HepG2 (cell line): ENCODE data around the gene FCHO1. TPM values are rescaled to one million over a fixed set of nuclear protein-coding genes. Genes with fewer than 3 reads are reported as not detected.

Source experiments
- ATAC-seq: fragments of 200-7000 bp; cut with Tn5 transposase; 3 replicates; pipeline ENCODE4 v1.9.1; 2020; ENCODE audit warnings: mild to moderate bottlenecking, moderate library complexity
- BruUV-seq: library from RNA; stranded (reverse); fragments of 400-500 nt; replicated peaks from 2 replicates; lab custom pipeline; 2021; lab: Mats Ljungman, UMichigan
- CTCF ChIA-PET: fragments of 300-600 bp; formaldehyde crosslinking; extraction: SDS; loops from one replicate; lab custom pipeline; 2021; ENCODE audit warnings: low total read pairs, inconsistent platforms, low intra/inter-chr PET ratio; lab: Yijun Ruan, JAX
- POLR2A ChIA-PET: fragments of 350-600 bp; sonication (Branson Sonifier 250); formaldehyde crosslinking; loops from one replicate; lab custom pipeline; 2020; ENCODE audit warnings: antibody characterized with exemption, inconsistent platforms; lab: Yijun Ruan, JAX
- DNase-seq: peaks from one replicate; pipeline ENCODE4 v3.0.0-alpha.2; 2015; ENCODE audit warnings: low spot score
- FAIRE-seq: peaks from 3 replicates; lab custom pipeline; 2011; peaks lifted over from hg19 to GRCh38; lab: Jason Lieb, UNC
- H2AFZ ChIP-seq: one replicate; pipeline ENCODE4 v1.6.1; 2011; ENCODE audit warnings: low read length, inconsistent platforms
- H3K27ac ChIP-seq: fragments of 300-600 bp; 3 replicates; pipeline ENCODE4 v1.8.0; 2011; ENCODE audit warnings: mixed run types, mild to moderate bottlenecking, mixed read lengths, low read length, inconsistent platforms; ENCODE audit not compliant: insufficient read depth; ENCODE audit errors: extremely low read length
- H3K27me3 ChIP-seq, 2 experiments: fragments of 200-600 bp in 1 of 2; 2 replicates in 1 of 2; 3 replicates in 1 of 2; pipeline versions ENCODE4 v1.6.0 to v1.8.0; 2011; ENCODE audit warnings: low read length in 2 of 2, mild to moderate bottlenecking in 2 of 2, moderate library complexity in 2 of 2, inconsistent platforms in 1 of 2; ENCODE audit not compliant: insufficient read depth in 2 of 2, control insufficient read depth in 1 of 2
- H3K36me3 ChIP-seq, 2 experiments: fragments of 200-600 bp in 1 of 2; replicated peaks in 1 of 2; 2 replicates in 1 of 2; 3 replicates in 1 of 2; pipeline versions ENCODE4 v1.5.1 to v1.8.0; 2011; ENCODE audit warnings: low read length in 2 of 2, inconsistent platforms in 1 of 2; ENCODE audit not compliant: insufficient read depth in 2 of 2, control insufficient read depth in 1 of 2
- H3K4me1 ChIP-seq: 2 replicates; pipeline ENCODE4 v1.5.1; 2012; ENCODE audit warnings: low read length, inconsistent platforms; ENCODE audit not compliant: insufficient read depth
- H3K4me2 ChIP-seq: 2 replicates; pipeline ENCODE4 v1.6.0; 2011; ENCODE audit warnings: low read depth, low read length, inconsistent platforms
- H3K4me3 ChIP-seq, 3 experiments: fragments of 200-600 bp in 1 of 3; sonication (generic), shearing (Covaris generic) in 1 of 3; replicated peaks in 1 of 3; 2 replicates each; pipeline ENCODE4 v1.5.1; 2011 to 2016; ENCODE audit warnings: low read length in 3 of 3, inconsistent platforms in 2 of 3, low read depth in 2 of 3, mild to moderate bottlenecking in 2 of 3, control low read depth in 1 of 3, mixed read lengths in 1 of 3; ENCODE audit not compliant: insufficient read depth in 1 of 3
- H3K79me2 ChIP-seq: one replicate; pipeline ENCODE4 v1.6.1; 2011; ENCODE audit warnings: low read length, inconsistent platforms; ENCODE audit not compliant: insufficient read depth
- H3K9ac ChIP-seq: 2 replicates; pipeline ENCODE4 v1.6.0; 2011; ENCODE audit warnings: mild to moderate bottlenecking, low read depth, low read length, inconsistent platforms; ENCODE audit not compliant: insufficient read depth
- H3K9me3 ChIP-seq: 2 replicates; pipeline ENCODE4 v1.5.1; 2012; ENCODE audit warnings: mild to moderate bottlenecking, low read length
- H4K20me1 ChIP-seq: 2 replicates; pipeline ENCODE4 v1.6.0; 2011; ENCODE audit warnings: inconsistent platforms, mild to moderate bottlenecking, low read length, moderate library complexity; ENCODE audit not compliant: insufficient read depth
- CREM ChIP-seq, 2 experiments: sonication (generic) in 1 of 2; formaldehyde crosslinking in 1 of 2; IDR thresholded peaks; 2 replicates each; pipeline versions ENCODE4 v1.4.0 to v1.6.1; 2016 to 2020; ENCODE audit warnings: antibody characterized with exemption in 1 of 2, mild to moderate bottlenecking in 1 of 2, missing genetic modification reagents in 1 of 2
- FOXC1 ChIP-seq: sonication (generic); formaldehyde crosslinking; IDR thresholded peaks from 2 replicates; pipeline ENCODE4 v1.8.0; 2022; ENCODE audit warnings: mild to moderate bottlenecking, missing genetic modification reagents, borderline replicate concordance
- HNRNPH1 ChIP-seq: fragments of 200-400 bp; formaldehyde crosslinking; optimal IDR thresholded peaks from 2 replicates; pipeline ENCODE3; 2017; ENCODE audit warnings: mild to moderate bottlenecking, low read depth, low read length
- MAFK ChIP-seq, 2 experiments: IDR thresholded peaks in 1 of 2; conservative IDR thresholded peaks in 1 of 2; 2 replicates each; pipeline ENCODE4 v1.6.1; 2011; ENCODE audit warnings: improper control_type of control experiment in 2 of 2, low read length in 2 of 2
- ZNF383 ChIP-seq: sonication (generic); formaldehyde crosslinking; IDR thresholded peaks from 2 replicates; pipeline ENCODE4 v1.4.0; 2020; ENCODE audit warnings: missing genetic modification reagents, mild to moderate bottlenecking, borderline replicate concordance
- WGBS: methylation state at CpG from one replicate; pipeline ENCODE4 v1.1.6; 2017; ENCODE audit warnings: low lambda C conversion rate; 5-methylcytosine and 5-hydroxymethylcytosine counted together
- in situ Hi-C: cut with HindIII; loops from 2 replicates; pipeline ENCODE4 v1.10.0; 2017; ENCODE audit warnings: low pct_unique_long_range_greater_than_20kb; ENCODE audit not compliant: extremely low pct_ligation_motif_present
- intact Hi-C: fragments of 100-400 bp; cut with micrococcal nuclease; formaldehyde crosslinking; loops from one replicate; pipeline ENCODE4 v1.10.0; 2022; ENCODE audit not compliant: unreplicated experiment
- polyA plus RNA-seq, 8 experiments: library from polyadenylated mRNA; depleted of rRNA in 3 of 8; stranded (reverse) in 7 of 8; unstranded in 1 of 8; fragments of >200 nt; fragmentation: Illumina TruSeq in 4 of 8; extraction: Trizol in 4 of 8; gene quantifications; 2 replicates each; pipeline versions ENCODE4 v1.2.1 to v1.2.3, GENCODE V29; 2011 to 2016; ENCODE audit warnings: low read depth in 4 of 8, missing spikeins in 1 of 8, mixed read lengths in 1 of 8; ENCODE audit not compliant: insufficient read depth in 1 of 8
- total RNA-seq, 5 experiments: library from RNA; depleted of rRNA; stranded (reverse); fragments of >200 nt; fragmentation: Illumina TruSeq; extraction: Trizol; gene quantifications; 2 replicates each; pipeline ENCODE4 v1.2.3, GENCODE V29; 2016; ENCODE audit warnings: low read depth in 1 of 5
- TF ChIP-seq, protein P1 (sequence below): sonication (generic); formaldehyde crosslinking; conservative IDR thresholded peaks from 2 replicates; pipeline ENCODE4 v1.4.0; 2020; ENCODE audit warnings: missing genetic modification reagents

FCHO1 gene
- total and polyA plus RNA-seq, 2 of the 13 experiments (the other 11 are each of a cell fraction or from before 2014, with no cell fraction given), result 1.3 to 3.1 TPM

DNA sequence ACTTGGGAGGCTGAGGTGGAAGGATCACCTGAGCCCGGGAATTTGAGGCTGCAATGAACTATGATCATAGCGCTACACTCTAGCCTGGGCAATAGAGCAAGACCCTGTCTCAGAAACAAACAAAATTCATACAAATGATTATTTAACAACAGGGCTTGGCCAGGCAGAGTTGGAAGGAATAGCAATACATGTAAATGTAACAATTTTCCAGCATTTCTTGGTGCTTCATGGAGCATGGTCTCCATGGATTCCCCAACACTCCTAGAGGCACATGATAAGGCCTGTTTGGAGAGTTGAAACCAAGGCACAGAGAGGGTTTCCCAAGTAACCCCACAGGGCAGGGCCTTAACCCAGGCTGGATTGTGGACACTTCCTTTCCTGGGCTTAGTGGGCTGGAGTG is 59.8 kb downstream of the FCHO1 start:
- ChIA-PET CTCF (no interaction called here), POLR2A (no interaction called here)
- Histone ChIP-seq H3K36me3 (peaks cover 0 to 2% of the 10 kb centered on the region in 2 experiments; a peak in 2 of 5 replicates), H3K27ac (no peak overlapping the region), H3K27me3 (no peaks in the 10 kb centered on the region), H3K4me3 (no peak overlapping the region), H3K4me1 (no peaks in the 10 kb centered on the region), H3K9me3 (no peaks in the 10 kb centered on the region), H3K9ac (no peak overlapping the region), H2AFZ (no peak overlapping the region), H3K4me2 (no peak overlapping the region), H4K20me1 (no peaks in the 10 kb centered on the region), H3K79me2 (no peaks in the 10 kb centered on the region)
- intact Hi-C loops, result no loop called here
- no TSS peak for BruUV-seq
- DNase-seq (no peak), FAIRE-seq (no peak), ATAC-seq (no peak)
- in situ Hi-C loops, result no loop called here
- WGBS, result 94% methylated on average over 2 of the region's 2 CpGs
- TF ChIP-seq FOXC1 (CRISPR knock-in tag) (no peak), CREM (IDR thresholded peaks at IDR 0.05) (no peak), CREM (CRISPR knock-in tag; IDR thresholded peaks at IDR 0.05) (no peak), ZNF383 (CRISPR knock-in tag) (no peak)
- TF ChIP-seq, protein P1, sequence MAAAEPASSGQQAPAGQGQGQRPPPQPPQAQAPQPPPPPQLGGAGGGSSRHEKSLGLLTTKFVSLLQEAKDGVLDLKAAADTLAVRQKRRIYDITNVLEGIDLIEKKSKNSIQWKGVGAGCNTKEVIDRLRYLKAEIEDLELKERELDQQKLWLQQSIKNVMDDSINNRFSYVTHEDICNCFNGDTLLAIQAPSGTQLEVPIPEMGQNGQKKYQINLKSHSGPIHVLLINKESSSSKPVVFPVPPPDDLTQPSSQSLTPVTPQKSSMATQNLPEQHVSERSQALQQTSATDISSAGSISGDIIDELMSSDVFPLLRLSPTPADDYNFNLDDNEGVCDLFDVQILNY, result no peak

- peaks cover 0 to 2% of the 10 kb centered on the region in 2 experiments; a peak in 2 of 5 replicates for H3K36me3 ChIP-seq
- POLR2A ChIA-PET, result no interaction called here
- CTCF ChIA-PET, result no interaction called here
- intact Hi-C loops, result no loop called here
- no peak for ATAC-seq
- no peak overlapping the region for H3K4me3 ChIP-seq
- no peak for FAIRE-seq
- TF ChIP-seq MAFK (conservative IDR thresholded peaks at IDR 0.05 in 1 of 2, IDR thresholded peaks at IDR 0.05 in 1 of 2; ENCODE audit: low read length in 2 of 2) (0 out of 4 replicates have a peak, but pooled peaks of 1 of the 2 experiments have one; percentile 9), HNRNPH1 (no peak)
- no peaks in the 10 kb centered on the region for H4K20me1 ChIP-seq
- no peaks in the 10 kb centered on the region for H3K79me2 ChIP-seq
- H3K27me3 ChIP-seq, result no peaks in the 10 kb centered on the region
- DNase-seq, result no peak
- no peaks in the 10 kb centered on the region for H3K9me3 ChIP-seq
- in situ Hi-C loops, result no loop called here
- no peaks in the 10 kb centered on the region for H3K4me1 ChIP-seq
- no TSS peak for BruUV-seq
- H3K4me2 ChIP-seq, result no peak overlapping the region
- no peak overlapping the region for H3K9ac ChIP-seq
- no peak overlapping the region for H3K27ac ChIP-seq
- no peak overlapping the region for H2AFZ ChIP-seq
- 90% methylated on average over 16 of the region's 20 CpGs for WGBS
Observed at GRCh38 chr19:17811681-17812080, 60.4 kb downstream of the FCHO1 start.
